CD4-positive, alpha-beta T cell treated with Interleukin-1 beta for 1 hour (primary cell): ENCODE results near the gene IGSF3.

Experiments
- DNase-seq, 2 donors: peaks; one replicate each; pipeline ENCODE4 v3.0.0-alpha.2; 2020 to 2022

IGSF3 gene

GRCh38 chr1:116667575-116668105 is at the start of gene IGSF3:
TSS of gene IGSF3 (minus strand) at chr1:116667733. CDS start at chr1:116666326, 1,407 bp downstream.
- peak; percentile 41 to 59 for DNase-seq

DNA sequence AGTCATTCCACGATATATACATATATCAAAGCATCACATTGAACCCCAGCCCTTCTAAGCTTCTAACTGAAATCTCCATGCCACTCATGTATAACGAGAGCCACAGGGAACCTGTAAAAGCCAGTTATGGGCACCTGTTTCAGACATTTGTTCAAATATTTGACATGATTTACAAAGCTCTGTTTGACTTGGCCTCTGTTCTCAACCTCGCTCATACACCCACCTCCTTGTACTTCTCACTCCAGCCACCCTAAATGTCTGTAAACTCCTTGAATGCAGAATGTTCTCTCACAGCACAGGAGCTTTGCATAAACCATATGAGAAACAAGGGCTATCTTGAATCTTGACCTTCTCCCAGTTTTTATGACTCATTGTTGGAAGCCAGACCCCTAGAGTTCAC is 49.8 kb upstream of the IGSF3 start:
- DNase-seq, result no peak

DNA sequence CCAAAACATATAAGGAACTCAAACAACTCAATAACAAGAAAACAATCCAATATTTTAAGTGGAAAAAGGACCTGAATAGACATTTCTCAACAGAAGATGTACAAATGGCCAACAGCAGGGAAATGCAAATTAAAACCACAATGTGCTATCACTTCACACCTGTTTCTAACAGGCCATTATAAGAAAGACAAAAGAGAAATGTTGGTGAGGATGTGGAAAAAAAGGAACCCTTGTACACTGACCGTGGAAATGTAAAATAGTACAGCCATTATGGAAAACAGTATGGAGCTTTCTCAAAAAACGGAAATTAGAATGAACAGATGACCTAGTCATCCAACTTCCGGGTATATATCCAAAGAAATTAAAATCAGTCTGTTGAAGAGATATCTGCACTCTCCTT is 48.9 kb upstream of the IGSF3 start:
- DNase-seq, result no peak

DNA sequence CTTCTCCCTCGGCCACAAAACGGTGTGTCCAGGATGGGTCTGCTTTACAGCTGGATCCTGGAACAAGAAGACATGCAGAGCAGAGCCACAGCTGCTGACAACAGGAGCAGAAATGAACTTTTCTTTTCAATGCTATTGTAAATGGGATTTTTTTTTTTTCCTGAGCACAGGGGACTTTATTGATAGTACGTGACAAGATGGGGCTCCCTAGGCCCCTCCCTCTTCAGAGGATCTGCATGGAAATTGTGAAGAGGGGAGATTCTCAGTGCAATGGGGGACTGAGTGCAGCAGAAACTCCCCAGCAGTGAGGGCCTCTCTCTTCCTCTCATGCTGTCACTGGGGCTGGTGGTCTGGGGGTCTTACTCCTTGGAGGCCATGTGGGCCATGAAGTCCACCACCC is 45.9 kb upstream of the IGSF3 start:
- no peak for DNase-seq

- DNase-seq, result no peak
Measured at GRCh38 chr1:116712510-116712909, 45.0 kb upstream of the IGSF3 start.

DNA sequence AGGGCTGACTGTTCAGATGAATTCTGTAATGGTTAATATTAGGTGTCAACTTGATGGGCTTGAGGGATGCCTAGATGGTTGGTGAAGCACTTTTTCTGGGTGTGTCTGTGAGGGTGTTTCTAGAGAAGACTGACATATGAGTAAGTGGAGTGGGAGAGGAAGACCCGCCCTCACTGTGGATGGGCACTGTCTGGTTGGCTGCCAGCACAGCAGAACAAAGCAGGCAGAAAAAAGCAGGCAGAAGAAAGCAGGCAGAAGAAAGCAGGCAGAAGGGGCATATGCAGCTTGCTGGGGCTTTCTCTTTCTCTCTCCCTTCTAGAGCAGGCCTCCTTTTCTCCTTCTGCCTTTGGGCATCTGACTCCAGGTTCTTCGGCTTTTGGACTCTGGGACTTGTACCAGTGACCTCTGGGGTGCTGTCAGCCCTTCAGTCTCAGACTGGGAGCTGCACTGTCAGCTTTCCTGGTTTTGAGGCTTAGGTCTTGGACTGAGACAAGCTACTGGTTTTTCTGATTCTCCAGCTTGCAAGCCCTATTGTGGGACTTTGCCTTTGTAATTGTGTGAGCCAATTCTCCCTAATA is 43.8 kb upstream of the IGSF3 start:
- DNase-seq, result no peak

DNA sequence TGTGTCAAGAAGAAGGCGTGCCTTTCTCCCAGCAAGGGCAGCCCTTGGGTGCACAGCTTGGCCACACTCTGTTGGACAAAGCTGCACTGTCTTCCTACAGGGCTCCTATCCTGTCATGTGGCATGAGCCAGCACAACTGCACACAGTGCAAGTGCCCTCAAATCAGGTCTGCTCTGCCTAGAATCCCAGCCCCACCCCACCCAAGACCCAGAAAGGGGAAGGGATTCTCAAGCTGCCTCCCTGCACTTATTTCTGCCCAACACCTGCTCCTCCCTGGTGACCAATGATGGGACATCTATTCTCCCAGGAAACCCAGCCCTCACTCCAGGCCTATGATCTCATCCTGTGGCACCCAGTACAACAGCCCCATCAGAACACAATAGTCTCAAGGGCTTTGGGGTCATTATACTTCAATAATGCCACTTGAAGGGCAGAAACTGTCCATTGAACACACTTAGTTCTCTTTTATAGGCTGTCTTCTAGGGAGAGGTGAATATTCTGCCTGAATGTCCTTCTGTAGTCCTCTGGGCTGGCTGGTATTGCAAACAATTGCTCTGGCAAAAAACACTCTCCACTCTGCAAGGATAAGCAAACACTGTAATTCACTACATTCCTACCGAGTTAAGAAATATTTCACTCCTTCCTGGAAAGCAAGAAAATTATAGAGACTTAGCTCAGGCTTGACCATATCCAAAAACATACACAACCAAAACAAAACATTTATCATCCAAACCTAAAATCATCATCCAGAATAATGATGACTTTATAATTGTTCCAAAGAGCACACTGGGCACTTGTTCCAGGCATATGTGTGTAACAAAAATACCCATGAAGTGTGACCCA is 43.1 kb upstream of the IGSF3 start:
- DNase-seq, result no peak

GRCh38 chr1:116709666-116710167 is 42.2 kb upstream of the IGSF3 start:
- DNase-seq, result no peak

GRCh38 chr1:116708255-116708900 is 40.8 kb upstream of the IGSF3 start:
- DNase-seq, result no peak

GRCh38 chr1:116706841-116707240 is 39.3 kb upstream of the IGSF3 start:
- no peak for DNase-seq

GRCh38 chr1:116706123-116706522 is 38.6 kb upstream of the IGSF3 start:
- no peak for DNase-seq

- no peak for DNase-seq
Measured at GRCh38 chr1:116704278-116704677, 36.7 kb upstream of the IGSF3 start.

GRCh38 chr1:116699605-116700004 is 32.1 kb upstream of the IGSF3 start:
- DNase-seq, result no peak

- DNase-seq, result no peak
Measured at GRCh38 chr1:116698244-116698595, 30.7 kb upstream of the IGSF3 start.

GRCh38 chr1:116697548-116698243 is 30.2 kb upstream of the IGSF3 start:
- DNase-seq, result no peak

DNA sequence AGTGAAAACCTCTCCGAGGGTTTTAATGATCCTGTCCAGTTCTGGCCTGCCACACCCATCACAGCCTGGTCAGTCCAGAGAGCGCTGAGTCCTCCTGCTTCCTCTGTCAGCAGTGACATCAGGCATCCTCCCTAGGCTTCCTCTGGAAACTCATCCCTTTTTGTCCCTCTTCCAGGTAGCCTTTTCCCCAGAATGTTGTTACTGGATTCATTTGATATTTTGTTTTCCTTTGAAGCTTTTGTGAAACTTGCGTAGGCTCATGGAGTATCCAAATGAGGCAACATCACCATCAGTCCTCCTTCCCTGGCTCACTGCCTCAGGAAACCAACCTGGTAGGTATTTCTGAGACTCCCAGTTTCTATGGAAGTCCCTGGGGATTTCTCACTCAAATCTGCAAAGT is 27.0 kb upstream of the IGSF3 start:
- no peak for DNase-seq

DNA sequence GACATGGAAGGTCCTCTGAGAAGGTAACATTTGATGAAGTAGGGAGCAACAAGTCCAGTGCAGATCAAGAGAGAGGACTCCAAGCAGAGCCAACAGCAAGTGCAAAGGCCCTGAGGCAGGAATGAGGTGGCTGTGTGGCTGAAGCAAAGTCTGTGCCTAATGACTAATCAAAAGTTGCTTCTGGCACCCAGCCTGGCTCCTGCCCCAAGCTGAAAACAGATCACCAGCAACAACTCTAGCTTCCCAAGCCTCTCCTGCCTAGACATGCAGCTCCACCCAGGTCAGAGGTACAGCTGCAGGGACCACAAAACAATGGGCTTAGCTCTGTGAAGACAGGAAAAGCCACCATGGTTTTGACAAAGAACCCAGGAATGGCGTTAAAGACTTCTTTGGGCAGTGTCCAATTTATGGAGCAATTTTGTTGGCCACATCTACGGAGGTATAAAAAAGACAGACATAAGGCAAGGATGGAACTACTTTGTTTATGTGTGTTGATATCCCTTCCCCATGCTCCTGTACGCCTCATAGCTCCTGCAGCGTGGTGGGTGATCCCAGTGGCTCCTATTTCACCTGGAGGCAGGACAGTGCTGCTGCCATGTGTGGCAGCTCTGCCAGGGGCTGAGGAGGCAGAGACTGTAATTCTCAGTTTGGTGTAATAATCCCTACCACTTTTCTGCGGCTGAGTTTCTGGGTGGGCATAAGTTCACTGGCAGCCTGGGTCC is 26.4 kb upstream of the IGSF3 start:
- no peak for DNase-seq

GRCh38 chr1:116692879-116693278 is 25.3 kb upstream of the IGSF3 start:
- no peak for DNase-seq

GRCh38 chr1:116690849-116691406 is 23.4 kb upstream of the IGSF3 start:
- no peak for DNase-seq

- DNase-seq, result no peak
Measured at GRCh38 chr1:116690396-116690848, 22.9 kb upstream of the IGSF3 start.

GRCh38 chr1:116686723-116687352 is 19.3 kb upstream of the IGSF3 start:
- DNase-seq, result no peak
